Endothelial cell of umbilical vein (primary cell): ENCODE data around the gene SYNE3. TPM values are rescaled to one million over a fixed set of nuclear protein-coding genes. Genes with fewer than 3 reads are reported as not detected.

Experiments used
- BruUV-seq: library from RNA; stranded (reverse); fragments of 400-500 nt; replicated peaks from 2 replicates; lab custom pipeline; 2021; lab: Mats Ljungman, UMichigan
- CTCF ChIA-PET: fragments of 300-600, 350-600 bp; sonication (Branson Sonifier 250); formaldehyde crosslinking; loops from one replicate; lab custom pipeline; 2021; ENCODE audit warnings: antibody characterized with exemption, inconsistent platforms; lab: Charles Lee
- POLR2A ChIA-PET: fragments of 300-600, 350-600 bp; sonication (Branson Sonifier 250); formaldehyde crosslinking; loops from one replicate; lab custom pipeline; 2021; ENCODE audit warnings: antibody characterized with exemption, inconsistent platforms; lab: Charles Lee
- DNase-seq: peaks from one replicate; pipeline ENCODE4 v3.0.0-alpha.2; 2011; ENCODE audit warnings: low read depth, low spot score
- FAIRE-seq: peaks from 2 replicates; lab custom pipeline; 2011; peaks lifted over from hg19 to GRCh38; lab: Jason Lieb, UNC
- H2AFZ ChIP-seq: 2 replicates; pipeline ENCODE4 v1.6.0; 2012; ENCODE audit warnings: low read depth, low read length, control low read depth, inconsistent platforms
- H3K27ac ChIP-seq: 2 replicates; pipeline ENCODE4 v1.5.1; 2011; ENCODE audit warnings: low read depth, mild to moderate bottlenecking, control low read depth, low read length, moderate library complexity; ENCODE audit not compliant: insufficient read depth
- H3K27me3 ChIP-seq, 2 experiments: 2 replicates each; pipeline versions ENCODE4 v1.6.0 to v1.6.1; 2011; ENCODE audit warnings: low read length in 2 of 2, mixed read lengths in 1 of 2; ENCODE audit not compliant: control insufficient read depth in 2 of 2, insufficient read depth in 2 of 2
- H3K36me3 ChIP-seq, 2 experiments: 2 replicates in 1 of 2; 3 replicates in 1 of 2; pipeline ENCODE4 v1.5.1; 2011; ENCODE audit warnings: low read length in 2 of 2, mild to moderate bottlenecking in 1 of 2, moderate library complexity in 1 of 2; ENCODE audit not compliant: control insufficient read depth in 2 of 2, insufficient read depth in 2 of 2; ENCODE audit errors: extremely low read depth in 1 of 2
- H3K4me1 ChIP-seq: 3 replicates; pipeline ENCODE4 v1.5.1; 2011; ENCODE audit warnings: mild to moderate bottlenecking, low read length; ENCODE audit not compliant: control insufficient read depth, insufficient read depth; ENCODE audit errors: extremely low read depth
- H3K4me2 ChIP-seq: 2 replicates; pipeline ENCODE4 v1.6.1; 2011; ENCODE audit warnings: low read length, control low read depth, mixed read lengths; ENCODE audit not compliant: insufficient read depth
- H3K4me3 ChIP-seq, 3 experiments: fragments of 200-600 bp in 1 of 3; sonication (generic), shearing (Covaris generic) in 1 of 3; replicated peaks in 1 of 3; 2 replicates each; pipeline ENCODE4 v1.5.1; 2011 to 2016; ENCODE audit warnings: control low read depth in 3 of 3, low read length in 3 of 3, mild to moderate bottlenecking in 2 of 3, inconsistent platforms in 1 of 3, low read depth in 1 of 3, moderate library complexity in 1 of 3; ENCODE audit not compliant: insufficient read depth in 1 of 3
- H3K79me2 ChIP-seq: 2 replicates; pipeline ENCODE4 v1.6.0; 2012; ENCODE audit warnings: low read length, inconsistent platforms; ENCODE audit not compliant: control insufficient read depth, insufficient read depth
- H3K9ac ChIP-seq: replicated peaks from 2 replicates; pipeline ENCODE3; 2011; ENCODE audit warnings: low read length, control low read depth; ENCODE audit not compliant: insufficient read depth; ENCODE audit errors: extremely low read depth
- H3K9me1 ChIP-seq: replicated peaks from 3 replicates; pipeline ENCODE4 v1.6.0; 2011; ENCODE audit warnings: mild to moderate bottlenecking, low read length; ENCODE audit not compliant: control insufficient read depth, insufficient read depth; ENCODE audit errors: extremely low read depth
- H3K9me3 ChIP-seq: replicated peaks from 2 replicates; pipeline ENCODE4 v1.5.1; 2012; ENCODE audit warnings: low read length, inconsistent platforms; ENCODE audit not compliant: control insufficient read depth, insufficient read depth
- H4K20me1 ChIP-seq: replicated peaks from 2 replicates; pipeline ENCODE3; 2011; ENCODE audit warnings: mild to moderate bottlenecking, low read length; ENCODE audit not compliant: control insufficient read depth, insufficient read depth; ENCODE audit errors: extremely low read depth
- CTCF ChIP-seq, 2 donors: IDR thresholded peaks; 1 replicate in 1 of 2; 2 replicates in 1 of 2; pipeline ENCODE4 v1.5.1; 2011; ENCODE audit warnings: low read length in 2 of 2, mild to moderate bottlenecking in 2 of 2, moderate library complexity in 2 of 2, control low read depth in 1 of 2, inconsistent platforms in 1 of 2, low read depth in 1 of 2; ENCODE audit not compliant: insufficient read depth in 1 of 2; ENCODE audit errors: extremely low read depth in 1 of 2
- EZH2 ChIP-seq: IDR thresholded peaks from 2 replicates; pipeline ENCODE4 v1.6.1; 2012; ENCODE audit warnings: borderline replicate concordance, low read depth, mild to moderate bottlenecking, moderate library complexity, low read length, inconsistent platforms; ENCODE audit not compliant: severe bottlenecking
- FOS ChIP-seq: IDR thresholded peaks from 2 replicates; pipeline ENCODE4 v1.6.1; 2011; ENCODE audit warnings: mild to moderate bottlenecking, low read length, moderate library complexity, borderline replicate concordance; ENCODE audit not compliant: insufficient read depth
- GATA2 ChIP-seq: IDR thresholded peaks from 2 replicates; pipeline ENCODE4 v1.7.0; 2011; ENCODE audit warnings: low read depth, mild to moderate bottlenecking, moderate library complexity, mixed read lengths, low read length; ENCODE audit not compliant: insufficient read length, insufficient read depth
- JUN ChIP-seq: IDR thresholded peaks from 2 replicates; pipeline ENCODE4 v1.6.1; 2011; ENCODE audit warnings: borderline replicate concordance, low read depth; ENCODE audit not compliant: insufficient read length, insufficient read depth
- MAX ChIP-seq: IDR thresholded peaks from 2 replicates; pipeline ENCODE4 v1.6.1; 2011; ENCODE audit not compliant: insufficient read depth, insufficient read length
- POLR2A ChIP-seq: IDR thresholded peaks from 2 replicates; pipeline ENCODE4 v1.6.1; 2012; ENCODE audit warnings: low read depth, mild to moderate bottlenecking, control low read depth, low read length
- POLR2AphosphoS5 ChIP-seq: IDR thresholded peaks from 2 replicates; pipeline ENCODE4 v1.6.1; 2012; ENCODE audit warnings: low read depth, mild to moderate bottlenecking, control low read depth, low read length, moderate library complexity; ENCODE audit not compliant: insufficient read depth
- dilution Hi-C: fragments of 300-500 bp; cut with MboI; formaldehyde crosslinking; loops from one replicate; pipeline ENCODE4 v1.15.0; 2019; ENCODE audit warnings: low sequenced_read_pairs; ENCODE audit not compliant: extremely low pct_ligation_motif_present
- intact Hi-C: fragments of 100-400 bp; cut with micrococcal nuclease; formaldehyde crosslinking; loops from one replicate; pipeline ENCODE4 v1.10.0; 2022
- polyA plus RNA-seq, 4 experiments: library from polyadenylated mRNA; depleted of rRNA in 3 of 4; stranded (reverse) in 3 of 4; unstranded in 1 of 4; fragments of >200 nt; gene quantifications; 2 replicates each; pipeline versions ENCODE4 v1.2.1 to v1.2.3, GENCODE V29; 2011 to 2012; ENCODE audit warnings: missing spikeins in 1 of 4
- total RNA-seq: library from RNA; stranded (reverse); gene quantifications from 2 replicates; pipeline ENCODE4 v1.2.3, GENCODE V29; 2021

The SYNE3 gene
- total and polyA plus RNA-seq, 2 donors (not counting 3 experiments of a cell fraction or from before 2014, with no cell fraction given), result 3.0 to 18.8 TPM

GRCh38 chr14:95511687-95512086 lies 4.8 kb downstream of the SYNE3 start:
- CTCF ChIA-PET, result interaction anchor here (1.2 to 6.0 kb wide), 3 partner anchors 15 to 69 kb away, joined by 4 to 33 read pairs (median 5); no protein-coding TSS in a partner anchor
- Histone ChIP-seq H3K36me3 (no peaks in the 10 kb centered on the region), H2AFZ (no peak overlapping the region), H3K9me3 (no peaks in the 10 kb centered on the region), H3K79me2 (no peaks in the 10 kb centered on the region), H3K4me1 (peaks cover 33% of the 10 kb centered on the region), H4K20me1 (no peaks in the 10 kb centered on the region), H3K9me1 (no peaks in the 10 kb centered on the region), H3K4me3 (no peak overlapping the region), H3K4me2 (no peak overlapping the region), H3K27ac (no peak overlapping the region), H3K9ac (no peak overlapping the region), H3K27me3 (no peaks in the 10 kb centered on the region)
- POLR2A ChIA-PET, result no interaction called here
- intact Hi-C loops, result loop anchor here (10.0 kb wide), 1 partner anchor 357 kb away; the partner anchor contains the start of gene DICER1
- BruUV-seq, result no TSS peak
- no peak for FAIRE-seq
- TF ChIP-seq POLR2AphosphoS5 (no peak), JUN (no peak), POLR2A (no peak), MAX (no peak), CTCF (IDR thresholded peaks at IDR 0.05; ENCODE audit: extremely low read depth in 1 of 2, insufficient read depth in 1 of 2, low read depth in 1 of 2, low read length in 2 of 2) (no peak), GATA2 (no peak), FOS (no peak), EZH2 (no peak)
- dilution Hi-C loops, result no loop called here
- DNase-seq, result no peak
